Brain pericyte (primary cell): ENCODE results near the gene SLC25A13.
"Not testable (repeated sequence)": the region's sequence is repeated elsewhere in the genome, so short reads cannot be mapped to it uniquely, and the experiment has no call there.

Experiments
- DNase-seq: peaks from one replicate; pipeline ENCODE4 v3.0.0-alpha.2; 2012; ENCODE audit warnings: low read depth, low spot score

The SLC25A13 gene

GRCh38 chr7:96299496-96299895, 22.4 kb downstream of the SLC25A13 start:
- no peak for DNase-seq

GRCh38 chr7:96297876-96298275, 24.0 kb downstream of the SLC25A13 start:
- DNase-seq = no peak

- not testable (repeated sequence) for DNase-seq
Measured at GRCh38 chr7:96297446-96297845, 24.5 kb downstream of the SLC25A13 start.

GRCh38 chr7:96293911-96294310, 28.0 kb downstream of the SLC25A13 start:
- not testable (repeated sequence) for DNase-seq

- DNase-seq = no peak
Measured at GRCh38 chr7:96287559-96287958, 34.3 kb downstream of the SLC25A13 start.

GRCh38 chr7:96287132-96287531, 34.8 kb downstream of the SLC25A13 start:
- DNase-seq = no peak

GRCh38 chr7:96285579-96285978, 36.3 kb downstream of the SLC25A13 start:
- DNase-seq = no peak

GRCh38 chr7:96284835-96285234, 37.1 kb downstream of the SLC25A13 start:
- DNase-seq = no peak

- no peak for DNase-seq
Measured at GRCh38 chr7:96284240-96284639, 37.7 kb downstream of the SLC25A13 start.

- no peak for DNase-seq
Measured at GRCh38 chr7:96282835-96283234, 39.1 kb downstream of the SLC25A13 start.

GRCh38 chr7:96277921-96278320, 44.0 kb downstream of the SLC25A13 start:
- DNase-seq = no peak

- DNase-seq = no peak
Measured at GRCh38 chr7:96276019-96276418, 45.9 kb downstream of the SLC25A13 start.

GRCh38 chr7:96273716-96274115, 48.2 kb downstream of the SLC25A13 start:
- no peak for DNase-seq

- no peak for DNase-seq
Measured at GRCh38 chr7:96269246-96269994, 52.5 kb downstream of the SLC25A13 start.

GRCh38 chr7:96266580-96266979, 55.3 kb downstream of the SLC25A13 start:
- no peak for DNase-seq

- no peak for DNase-seq
Measured at GRCh38 chr7:96266015-96266414, 55.9 kb downstream of the SLC25A13 start.

- DNase-seq = no peak
Measured at GRCh38 chr7:96253964-96254363, 67.9 kb downstream of the SLC25A13 start.

GRCh38 chr7:96253441-96253840, 68.5 kb downstream of the SLC25A13 start:
- DNase-seq = no peak

GRCh38 chr7:96250776-96251361, 71.0 kb downstream of the SLC25A13 start:
- no peak for DNase-seq

GRCh38 chr7:96248405-96248804, 73.5 kb downstream of the SLC25A13 start:
- DNase-seq = no peak

GRCh38 chr7:96246919-96247318, 75.0 kb downstream of the SLC25A13 start:
- DNase-seq = no peak

GRCh38 chr7:96244992-96245292, 77.0 kb downstream of the SLC25A13 start:
- no peak for DNase-seq

GRCh38 chr7:96244244-96244991, 77.5 kb downstream of the SLC25A13 start:
- no peak for DNase-seq
